WTC11 (cell line): ENCODE data around the gene CD300H. TPM values are rescaled to one million over a fixed set of nuclear protein-coding genes. Genes with fewer than 3 reads are reported as not detected.
"Not testable (repeated sequence)": the region's sequence is repeated elsewhere in the genome, so short reads cannot be mapped to it uniquely, and the experiment has no call there.

Experiments
- ATAC-seq: fragments of 200-7000 bp; cut with Tn5 transposase; 2 replicates; pipeline ENCODE4 v1.10.0; 2021; ENCODE audit warnings: mild to moderate bottlenecking, moderate library complexity
- CTCF ChIA-PET: fragments of 300-600 bp; sonication (Branson Sonifier 250); formaldehyde crosslinking; loops from one replicate; lab custom pipeline; 2021; ENCODE audit warnings: antibody characterized with exemption; lab: Charles Lee
- POLR2A ChIA-PET: fragments of 350-600 bp; sonication (Branson Sonifier 250); formaldehyde crosslinking; loops from one replicate; lab custom pipeline; 2021; ENCODE audit warnings: antibody characterized with exemption; lab: Charles Lee
- DNase-seq: peaks from one replicate; pipeline ENCODE4 v3.0.0; 2021; ENCODE audit warnings: low spot score
- H3K27ac Mint-ChIP-seq: 2 replicates; pipeline ENCODE4 v1.8.0; 2021; ENCODE audit warnings: mixed read lengths
- H3K27me3 Mint-ChIP-seq: 2 replicates; pipeline ENCODE4 v1.8.0; 2021; ENCODE audit warnings: low read depth, mild to moderate bottlenecking, moderate library complexity, mixed read lengths
- H3K36me3 Mint-ChIP-seq: 2 replicates; pipeline ENCODE4 v1.8.0; 2021; ENCODE audit warnings: mixed read lengths
- H3K4me1 Mint-ChIP-seq: 2 replicates; pipeline ENCODE4 v1.8.0; 2022; ENCODE audit warnings: mixed read lengths
- H3K4me3 Mint-ChIP-seq: 2 replicates; pipeline ENCODE4 v1.8.0; 2021; ENCODE audit warnings: mild to moderate bottlenecking, moderate library complexity, mixed read lengths
- H3K9me3 Mint-ChIP-seq: 2 replicates; pipeline ENCODE4 v1.8.0; 2021; ENCODE audit warnings: mixed read lengths
- ATF3 ChIP-seq: sonication (generic); formaldehyde crosslinking; conservative IDR thresholded peaks from 2 replicates; pipeline ENCODE4 v1.8.1; 2022; ENCODE audit warnings: mild to moderate bottlenecking, missing genetic modification reagents
- NFYB ChIP-seq: sonication (generic); formaldehyde crosslinking; conservative IDR thresholded peaks from 2 replicates; pipeline ENCODE4 v1.8.0; 2022; ENCODE audit warnings: low read depth, missing genetic modification reagents
- PRDM15 ChIP-seq: sonication (generic); formaldehyde crosslinking; IDR thresholded peaks from 2 replicates; pipeline ENCODE4 v1.8.0; 2022; ENCODE audit warnings: missing genetic modification reagents
- SMAD4 ChIP-seq: sonication (generic); formaldehyde crosslinking; IDR thresholded peaks from 2 replicates; pipeline ENCODE4 v1.8.0; 2022; ENCODE audit warnings: mild to moderate bottlenecking, missing genetic modification reagents
- USF2 ChIP-seq: sonication (generic); formaldehyde crosslinking; IDR thresholded peaks from 2 replicates; pipeline ENCODE4 v1.8.1; 2023; ENCODE audit warnings: mild to moderate bottlenecking, missing genetic modification reagents, moderate library complexity
- ZNF423 ChIP-seq: fragments of 250-450 bp; sonication (Bioruptor Pico); IDR thresholded peaks from 2 replicates; pipeline ENCODE4 v2.1.2; 2022; ENCODE audit warnings: mild to moderate bottlenecking, moderate library complexity
- ZNF532 ChIP-seq: fragments of 250-450 bp; sonication (Bioruptor Pico); IDR thresholded peaks from 2 replicates; pipeline ENCODE4 v1.9.0; 2021; ENCODE audit warnings: mild to moderate bottlenecking, borderline replicate concordance
- total RNA-seq: library from RNA; stranded (reverse); gene quantifications from 3 replicates; pipeline ENCODE4 v1.2.3, GENCODE V29; 2021
- TF ChIP-seq, protein P1 (sequence below): sonication (generic); formaldehyde crosslinking; IDR thresholded peaks from 2 replicates; pipeline ENCODE4 v1.8.0; 2022; ENCODE audit warnings: mild to moderate bottlenecking, missing genetic modification reagents
- TF ChIP-seq, protein P2 (sequence below): sonication (generic); formaldehyde crosslinking; IDR thresholded peaks from 2 replicates; pipeline ENCODE4 v1.8.1; 2022; ENCODE audit warnings: low read depth, missing genetic modification reagents, borderline replicate concordance

The CD300H gene
- total RNA-seq, 1 experiment from 2014 or later: not detected

- ATAC-seq: not testable (repeated sequence)
- CTCF ChIA-PET: interaction anchor here (0.6 to 1.2 kb wide), 3 partner anchors 30 to 286 kb away, joined by 3 to 4 read pairs (median 3); partner anchors contain the start of gene GRIN2C
Measured at GRCh38 chr17:74573635-74574034, 6.3 kb upstream of the CD300H start.

GRCh38 chr17:74573169-74573568 is 5.9 kb upstream of the CD300H start:
- TF ChIP-seq SMAD4 (CRISPR knock-in tag): no peak
- TF ChIP-seq PRDM15 (CRISPR knock-in tag): no peak
- no peak for TF ChIP-seq ZNF532
- TF ChIP-seq, protein P1, sequence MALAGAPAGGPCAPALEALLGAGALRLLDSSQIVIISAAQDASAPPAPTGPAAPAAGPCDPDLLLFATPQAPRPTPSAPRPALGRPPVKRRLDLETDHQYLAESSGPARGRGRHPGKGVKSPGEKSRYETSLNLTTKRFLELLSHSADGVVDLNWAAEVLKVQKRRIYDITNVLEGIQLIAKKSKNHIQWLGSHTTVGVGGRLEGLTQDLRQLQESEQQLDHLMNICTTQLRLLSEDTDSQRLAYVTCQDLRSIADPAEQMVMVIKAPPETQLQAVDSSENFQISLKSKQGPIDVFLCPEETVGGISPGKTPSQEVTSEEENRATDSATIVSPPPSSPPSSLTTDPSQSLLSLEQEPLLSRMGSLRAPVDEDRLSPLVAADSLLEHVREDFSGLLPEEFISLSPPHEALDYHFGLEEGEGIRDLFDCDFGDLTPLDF (CRISPR knock-in tag): no peak
- DNase-seq: no peak
- no peak overlapping the region for H3K4me3 Mint-ChIP-seq
- POLR2A ChIA-PET: no interaction called here
- peak; percentile 39; the same call in 1 of the 2 replicates for ATAC-seq
- CTCF ChIA-PET: interaction anchor here (0.6 to 1.0 kb wide), 6 partner anchors 19 to 172 kb away, joined by 3 to 5 read pairs (median 3); partner anchors contain the start of gene CD300LD
- no peaks in the 10 kb centered on the region for H3K36me3 Mint-ChIP-seq
- peaks cover 14% of the 10 kb centered on the region for H3K27me3 Mint-ChIP-seq
- peaks cover 10% of the 10 kb centered on the region for H3K9me3 Mint-ChIP-seq
- H3K27ac Mint-ChIP-seq: no peak overlapping the region
- H3K4me1 Mint-ChIP-seq: peaks cover 6% of the 10 kb centered on the region

More at GRCh38 chr17:74573635-74574034, 6.3 kb upstream of the CD300H start:
- H3K36me3 Mint-ChIP-seq, POLR2A ChIA-PET, DNase-seq, H3K4me3 Mint-ChIP-seq, H3K27ac Mint-ChIP-seq, H3K9me3 Mint-ChIP-seq, H3K4me1 Mint-ChIP-seq: not testable (repeated sequence)
- H3K27me3 Mint-ChIP-seq: peaks cover 12% of the 10 kb centered on the region

DNA sequence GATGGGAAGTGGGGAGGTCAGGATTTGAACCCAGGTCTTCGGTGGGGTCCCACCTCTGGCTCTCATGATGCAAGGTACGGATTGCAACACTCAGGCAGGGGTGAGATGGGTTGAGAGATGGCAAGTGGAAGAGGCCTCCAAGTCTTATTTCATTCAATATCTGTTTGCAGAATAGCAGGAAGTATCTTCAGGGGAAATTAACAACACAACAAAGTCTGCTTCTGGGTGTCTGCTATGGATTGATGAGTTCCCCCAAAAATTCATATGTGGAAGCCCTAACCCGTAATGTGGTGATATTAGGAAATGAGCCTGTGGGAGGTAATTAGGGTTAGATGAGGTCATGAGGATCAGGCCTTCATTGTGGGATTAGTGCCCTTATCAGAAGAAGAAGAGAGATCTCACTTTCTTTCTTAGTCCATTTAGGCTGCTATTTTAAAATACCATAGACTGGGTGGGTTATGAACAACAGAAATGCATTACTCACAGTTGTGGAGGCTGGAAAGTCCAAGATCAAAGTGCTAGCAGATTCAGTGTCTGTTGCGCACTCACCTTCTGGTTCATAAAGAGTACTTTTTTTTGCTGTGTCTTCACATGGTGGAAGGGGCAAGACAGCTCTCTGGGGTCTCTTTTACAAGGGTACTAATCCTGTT is 4.4 kb upstream of the CD300H start:
- POLR2A ChIA-PET: no interaction called here
- H3K27ac Mint-ChIP-seq: no peak overlapping the region
- DNase-seq: no peak

More for the DNA sequence above, 4.4 kb upstream of the CD300H start:
- CTCF ChIA-PET: interaction anchor here (1.1 kb wide), 1 partner anchor 166 kb away, joined by 3 read pairs; the partner anchor contains the start of gene RAB37
- no peak for ATAC-seq
- Mint-ChIP-seq H3K9me3 (peaks cover 10% of the 10 kb centered on the region), H3K4me1 (peaks cover 6% of the 10 kb centered on the region), H3K36me3 (no peaks in the 10 kb centered on the region), H3K27me3 (peaks cover 14% of the 10 kb centered on the region), H3K4me3 (no peak overlapping the region)
- TF ChIP-seq ZNF423: no peak
- TF ChIP-seq USF2 (CRISPR knock-in tag): no peak
- TF ChIP-seq, protein P2, sequence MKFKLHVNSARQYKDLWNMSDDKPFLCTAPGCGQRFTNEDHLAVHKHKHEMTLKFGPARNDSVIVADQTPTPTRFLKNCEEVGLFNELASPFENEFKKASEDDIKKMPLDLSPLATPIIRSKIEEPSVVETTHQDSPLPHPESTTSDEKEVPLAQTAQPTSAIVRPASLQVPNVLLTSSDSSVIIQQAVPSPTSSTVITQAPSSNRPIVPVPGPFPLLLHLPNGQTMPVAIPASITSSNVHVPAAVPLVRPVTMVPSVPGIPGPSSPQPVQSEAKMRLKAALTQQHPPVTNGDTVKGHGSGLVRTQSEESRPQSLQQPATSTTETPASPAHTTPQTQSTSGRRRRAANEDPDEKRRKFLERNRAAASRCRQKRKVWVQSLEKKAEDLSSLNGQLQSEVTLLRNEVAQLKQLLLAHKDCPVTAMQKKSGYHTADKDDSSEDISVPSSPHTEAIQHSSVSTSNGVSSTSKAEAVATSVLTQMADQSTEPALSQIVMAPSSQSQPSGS: no peak
- TF ChIP-seq NFYB (CRISPR knock-in tag): no peak
- TF ChIP-seq ATF3 (CRISPR knock-in tag): no peak
